ENCODE results near the gene DLL1. TPM values are rescaled to one million over a fixed set of nuclear protein-coding genes. Genes with fewer than 3 reads are reported as not detected.
"Not testable (repeated sequence)": the region's sequence is repeated elsewhere in the genome, so short reads cannot be mapped to it uniquely, and the experiment has no call there.

The DLL1 gene
- total RNA-seq, 3 donors from 2014 or later, result 11.0 to 24.0 (median 16.5) TPM

DNA sequence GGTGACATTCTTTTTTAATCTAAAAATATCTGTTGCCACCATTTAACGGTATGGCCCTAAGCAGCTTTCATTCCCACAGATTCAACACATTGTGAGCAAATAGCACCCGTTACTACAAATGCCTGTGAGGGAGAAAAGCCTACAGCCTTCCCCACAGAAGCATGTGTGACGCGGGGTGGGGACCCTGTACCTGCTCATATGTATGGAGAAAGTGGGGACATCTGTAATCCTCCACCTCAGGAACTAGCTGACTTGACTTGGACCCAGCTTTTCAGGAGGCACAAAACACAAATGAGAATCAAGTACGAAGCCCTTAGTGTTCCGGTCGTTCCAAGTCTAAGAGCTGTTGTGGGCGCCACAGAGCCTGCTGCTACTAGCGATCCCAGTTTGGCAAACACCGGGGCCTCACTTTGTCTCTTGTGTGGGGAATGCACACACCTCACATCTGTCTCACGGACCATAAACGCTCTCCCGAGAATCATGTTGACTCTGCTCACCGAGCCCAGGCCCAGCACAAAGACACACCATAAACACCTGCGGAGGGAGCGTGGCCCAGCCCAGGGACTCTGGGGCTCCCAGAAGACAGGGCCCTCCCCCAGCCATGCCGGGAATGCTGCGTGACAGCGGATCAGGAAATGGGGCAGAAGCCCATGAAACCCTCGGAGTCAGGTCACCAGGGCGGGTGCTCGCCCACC, 21.6 kb downstream of the DLL1 start:
- peak; percentile 65 to 82 (median 71) for DNase-seq
- no peak overlapping the region for H3K4me3 ChIP-seq
- ATAC-seq, result peak; percentile 80
- no peaks in the 10 kb centered on the region for H3K9me3 ChIP-seq
- peaks cover 14% of the 10 kb centered on the region for H3K4me1 ChIP-seq (ENCODE audit: low read depth)
- TF ChIP-seq, protein P1, sequence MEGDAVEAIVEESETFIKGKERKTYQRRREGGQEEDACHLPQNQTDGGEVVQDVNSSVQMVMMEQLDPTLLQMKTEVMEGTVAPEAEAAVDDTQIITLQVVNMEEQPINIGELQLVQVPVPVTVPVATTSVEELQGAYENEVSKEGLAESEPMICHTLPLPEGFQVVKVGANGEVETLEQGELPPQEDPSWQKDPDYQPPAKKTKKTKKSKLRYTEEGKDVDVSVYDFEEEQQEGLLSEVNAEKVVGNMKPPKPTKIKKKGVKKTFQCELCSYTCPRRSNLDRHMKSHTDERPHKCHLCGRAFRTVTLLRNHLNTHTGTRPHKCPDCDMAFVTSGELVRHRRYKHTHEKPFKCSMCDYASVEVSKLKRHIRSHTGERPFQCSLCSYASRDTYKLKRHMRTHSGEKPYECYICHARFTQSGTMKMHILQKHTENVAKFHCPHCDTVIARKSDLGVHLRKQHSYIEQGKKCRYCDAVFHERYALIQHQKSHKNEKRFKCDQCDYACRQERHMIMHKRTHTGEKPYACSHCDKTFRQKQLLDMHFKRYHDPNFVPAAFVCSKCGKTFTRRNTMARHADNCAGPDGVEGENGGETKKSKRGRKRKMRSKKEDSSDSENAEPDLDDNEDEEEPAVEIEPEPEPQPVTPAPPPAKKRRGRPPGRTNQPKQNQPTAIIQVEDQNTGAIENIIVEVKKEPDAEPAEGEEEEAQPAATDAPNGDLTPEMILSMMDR (IDR thresholded peaks at IDR 0.05), result no peak
- no peaks in the 10 kb centered on the region for H3K36me3 ChIP-seq (ENCODE audit: low read depth)
- intact Hi-C loops (cut with DNase I, micrococcal nuclease), result no loop called here

DNA sequence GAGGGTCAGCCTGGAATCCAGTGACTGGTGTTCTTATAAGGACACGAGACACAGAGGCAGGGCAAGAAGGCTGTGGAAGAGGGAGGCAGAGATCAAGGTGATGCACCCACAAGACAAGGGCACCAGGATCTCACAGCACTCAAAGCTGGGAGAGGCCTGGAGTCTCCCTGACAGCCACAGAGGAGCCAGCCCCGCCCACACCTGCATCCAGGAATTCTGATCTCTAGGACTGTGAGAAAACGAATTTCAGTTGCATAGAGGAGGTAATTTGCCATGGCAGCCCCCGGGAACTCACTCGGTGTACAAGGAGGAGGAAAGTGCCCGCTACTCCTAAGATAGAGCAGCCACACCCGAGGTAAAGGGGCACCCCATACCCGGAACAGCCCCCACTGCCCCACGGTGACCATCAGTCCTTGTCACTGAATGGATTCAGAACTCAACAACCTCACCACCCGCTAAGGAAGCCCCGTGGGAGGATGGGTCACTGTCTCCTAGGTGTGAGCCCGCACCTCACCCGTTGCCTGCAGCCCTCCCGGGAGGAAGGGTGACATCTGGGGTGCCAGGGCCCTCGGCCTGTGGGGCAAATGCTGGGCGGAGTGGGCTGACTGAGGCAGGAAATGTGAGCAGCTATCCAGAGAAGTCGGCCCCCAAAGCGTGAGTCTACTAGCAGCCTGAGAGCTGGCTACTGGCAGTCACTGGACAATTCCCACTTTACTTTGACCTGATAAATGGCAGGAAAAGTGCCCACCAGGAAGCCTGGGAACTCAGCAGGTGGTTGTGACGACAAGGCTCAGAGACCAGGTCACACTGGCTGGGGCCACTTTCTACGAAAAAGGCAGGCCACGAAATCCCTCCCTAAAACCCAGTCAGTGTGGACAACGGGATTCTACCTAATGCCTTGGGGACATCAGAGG, 22.4 kb downstream of the DLL1 start:
- ATAC-seq (no peak), DNase-seq (peak in 1 of 3 donors; percentile 54)
- Histone ChIP-seq H3K4me3 (no peak overlapping the region), H3K9me3 (no peaks in the 10 kb centered on the region), H3K4me1 (ENCODE audit: low read depth) (peaks cover 14% of the 10 kb centered on the region), H3K36me3 (ENCODE audit: low read depth) (no peaks in the 10 kb centered on the region)
- intact Hi-C loops (cut with DNase I, micrococcal nuclease), result no loop called here
- TF ChIP-seq, protein P1 (IDR thresholded peaks at IDR 0.05), result no peak

DNA sequence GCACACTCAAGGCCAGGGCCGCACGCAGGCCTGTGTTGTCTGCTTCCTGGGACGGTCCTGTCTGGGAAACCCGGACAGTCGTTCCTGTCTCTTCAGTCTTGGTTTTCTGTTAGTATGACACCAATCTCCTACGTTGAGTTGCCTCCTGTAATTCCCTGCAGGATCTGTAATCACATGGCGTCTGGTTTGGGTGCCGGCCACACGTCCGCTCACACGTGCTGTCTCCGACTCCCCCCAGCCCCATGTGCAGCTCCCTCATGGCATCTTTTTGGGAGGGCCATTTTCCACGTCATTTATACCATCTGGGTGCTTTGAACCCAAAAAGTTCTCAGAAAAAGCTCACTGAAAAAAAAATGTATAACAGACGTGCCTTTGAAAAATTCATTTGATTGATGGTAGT, 23.2 kb downstream of the DLL1 start:
- no peak for ATAC-seq
- Histone ChIP-seq H3K4me1 (ENCODE audit: low read depth) (peaks cover 14% of the 10 kb centered on the region), H3K36me3 (ENCODE audit: low read depth) (no peaks in the 10 kb centered on the region), H3K4me3 (no peak overlapping the region), H3K9me3 (no peaks in the 10 kb centered on the region)
- intact Hi-C loops (cut with DNase I, micrococcal nuclease), result no loop called here
- DNase-seq, result peak in 1 of 3 donors; percentile 15
- TF ChIP-seq, protein P1 (IDR thresholded peaks at IDR 0.05), result no peak

- intact Hi-C loops (cut with DNase I, micrococcal nuclease), result no loop called here
- Histone ChIP-seq H3K4me1 (ENCODE audit: low read depth) (peaks cover 14% of the 10 kb centered on the region), H3K4me3 (no peak overlapping the region), H3K36me3 (ENCODE audit: low read depth) (no peaks in the 10 kb centered on the region), H3K9me3 (no peaks in the 10 kb centered on the region)
- ATAC-seq (peak; percentile 57), DNase-seq (peak; percentile 46 to 68 (median 54))
- TF ChIP-seq, protein P1 (IDR thresholded peaks at IDR 0.05), result no peak
These were observed 24.6 kb downstream of the DLL1 start for GRCh38 chr6:170266061-170266825.

DNA sequence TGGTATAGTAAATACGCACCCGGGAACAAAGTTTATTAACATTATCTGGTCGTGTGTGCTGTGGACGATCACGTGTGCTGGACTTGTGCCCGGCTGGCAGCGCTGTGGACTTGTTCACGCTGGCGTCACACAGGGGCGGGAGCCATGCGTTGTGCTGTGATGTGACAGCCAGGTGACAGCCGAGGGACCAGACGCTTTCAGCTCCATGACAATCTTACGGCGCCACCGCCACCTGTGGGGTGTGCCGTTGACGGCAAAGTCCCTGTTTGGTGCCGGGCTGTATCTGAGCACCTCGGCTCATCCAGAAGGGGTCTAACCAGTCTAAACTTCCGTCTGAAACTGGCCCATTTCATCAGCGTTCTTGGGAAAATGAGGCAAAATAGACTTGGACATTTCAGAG, 25.2 kb downstream of the DLL1 start:
- no peaks in the 10 kb centered on the region for H3K9me3 ChIP-seq
- no peak overlapping the region for H3K4me3 ChIP-seq
- DNase-seq (peak; percentile 86 to 87 (median 87)), ATAC-seq (peak; percentile 89)
- TF ChIP-seq, protein P1 (IDR thresholded peaks at IDR 0.05), result no peak
- no peaks in the 10 kb centered on the region for H3K36me3 ChIP-seq (ENCODE audit: low read depth)
- peaks cover 14% of the 10 kb centered on the region for H3K4me1 ChIP-seq (ENCODE audit: low read depth)
- intact Hi-C loops (cut with DNase I, micrococcal nuclease), result no loop called here

- H3K4me3 ChIP-seq; H3K9me3 ChIP-seq; H3K36me3 ChIP-seq (ENCODE audit: low read depth); DNase-seq; ATAC-seq; intact Hi-C loops (cut with DNase I, micrococcal nuclease): not testable (repeated sequence)
- peaks cover 14% of the 10 kb centered on the region for H3K4me1 ChIP-seq (ENCODE audit: low read depth)
These were observed 26.2 kb downstream of the DLL1 start for GRCh38 chr6:170264644-170265043.

Measured in mucosa of descending colon (tissue), 3 donors.